ENCODE data around the gene SERPINF2. TPM values are rescaled to one million over a fixed set of nuclear protein-coding genes. Genes with fewer than 3 reads are reported as not detected.

Gene SERPINF2
- total RNA-seq, 4 donors from 2014 or later, result 8.0 to 19.8 (median 9.6) TPM

DNA sequence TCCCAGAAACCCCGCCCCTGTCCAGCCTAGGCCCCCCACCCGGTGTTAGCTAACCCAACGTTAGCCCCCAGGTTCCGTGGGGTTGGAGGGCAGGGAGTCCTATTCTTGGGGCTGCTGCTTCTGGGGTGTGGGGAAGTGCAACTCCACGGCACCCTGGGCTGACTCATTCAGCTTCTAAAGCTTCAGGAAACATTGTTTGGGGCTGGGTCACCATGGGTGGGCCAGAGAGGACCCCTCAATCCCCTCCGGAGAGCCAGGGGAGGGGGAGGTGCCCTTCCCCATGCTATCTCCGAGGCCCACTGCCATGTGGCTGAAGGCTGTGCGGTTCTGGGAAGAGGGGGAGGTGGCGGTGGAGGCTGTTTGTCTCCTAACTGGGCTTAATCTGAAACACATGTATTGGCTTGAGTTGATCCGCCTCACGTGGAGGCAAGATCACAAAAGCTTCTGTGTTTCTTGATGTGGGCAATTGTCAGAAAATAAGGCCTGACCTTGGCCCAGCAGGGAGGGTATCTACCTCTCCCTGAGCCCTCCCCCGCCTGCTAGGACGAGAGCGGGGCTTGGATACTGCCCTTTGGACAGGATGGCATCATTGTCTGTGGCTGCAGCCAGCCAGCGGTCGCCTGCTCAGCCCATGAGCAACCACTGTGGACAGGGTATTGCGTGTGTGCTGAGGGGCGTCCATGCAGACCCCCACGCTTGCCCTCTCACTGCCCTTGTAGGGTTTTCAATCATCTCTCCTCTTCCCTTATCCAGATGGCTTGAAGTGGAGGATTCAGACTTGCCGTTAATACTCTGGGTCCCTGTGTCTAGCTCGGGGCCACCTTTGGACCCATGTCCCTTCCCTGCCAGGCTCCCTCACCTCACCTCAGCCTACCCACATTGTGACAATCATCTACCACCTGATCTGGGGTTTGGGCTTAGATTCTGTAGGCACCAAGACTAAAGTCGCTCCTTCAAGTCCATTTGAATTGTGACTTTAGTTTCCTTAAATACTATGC, 20.5 kb downstream of the SERPINF2 start:
- TF ChIP-seq, protein P1, sequence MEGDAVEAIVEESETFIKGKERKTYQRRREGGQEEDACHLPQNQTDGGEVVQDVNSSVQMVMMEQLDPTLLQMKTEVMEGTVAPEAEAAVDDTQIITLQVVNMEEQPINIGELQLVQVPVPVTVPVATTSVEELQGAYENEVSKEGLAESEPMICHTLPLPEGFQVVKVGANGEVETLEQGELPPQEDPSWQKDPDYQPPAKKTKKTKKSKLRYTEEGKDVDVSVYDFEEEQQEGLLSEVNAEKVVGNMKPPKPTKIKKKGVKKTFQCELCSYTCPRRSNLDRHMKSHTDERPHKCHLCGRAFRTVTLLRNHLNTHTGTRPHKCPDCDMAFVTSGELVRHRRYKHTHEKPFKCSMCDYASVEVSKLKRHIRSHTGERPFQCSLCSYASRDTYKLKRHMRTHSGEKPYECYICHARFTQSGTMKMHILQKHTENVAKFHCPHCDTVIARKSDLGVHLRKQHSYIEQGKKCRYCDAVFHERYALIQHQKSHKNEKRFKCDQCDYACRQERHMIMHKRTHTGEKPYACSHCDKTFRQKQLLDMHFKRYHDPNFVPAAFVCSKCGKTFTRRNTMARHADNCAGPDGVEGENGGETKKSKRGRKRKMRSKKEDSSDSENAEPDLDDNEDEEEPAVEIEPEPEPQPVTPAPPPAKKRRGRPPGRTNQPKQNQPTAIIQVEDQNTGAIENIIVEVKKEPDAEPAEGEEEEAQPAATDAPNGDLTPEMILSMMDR (IDR thresholded peaks at IDR 0.05; ENCODE audit: low read depth), result no peak

DNA sequence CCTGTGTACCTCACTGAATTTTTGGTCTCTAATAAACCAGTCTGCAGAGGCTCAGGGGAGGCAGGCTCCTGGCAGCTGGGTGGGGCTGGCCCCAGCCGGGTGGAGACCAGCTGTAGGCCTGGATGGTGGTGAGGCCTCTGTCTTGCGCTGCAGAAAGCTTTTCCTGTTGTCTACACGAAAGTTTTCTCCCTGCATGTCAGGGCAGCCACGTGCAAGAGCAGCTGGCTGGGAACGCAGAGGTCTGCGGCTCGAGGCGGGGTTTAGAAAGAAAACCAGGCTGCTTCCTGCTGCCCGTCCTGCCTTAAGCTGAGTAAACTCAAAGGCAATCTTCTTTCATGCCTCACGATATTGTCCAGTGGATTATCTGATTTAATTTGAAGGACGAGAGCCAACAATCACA, 21.6 kb downstream of the SERPINF2 start:
- TF ChIP-seq, protein P1 (IDR thresholded peaks at IDR 0.05; ENCODE audit: low read depth), result no peak

DNA sequence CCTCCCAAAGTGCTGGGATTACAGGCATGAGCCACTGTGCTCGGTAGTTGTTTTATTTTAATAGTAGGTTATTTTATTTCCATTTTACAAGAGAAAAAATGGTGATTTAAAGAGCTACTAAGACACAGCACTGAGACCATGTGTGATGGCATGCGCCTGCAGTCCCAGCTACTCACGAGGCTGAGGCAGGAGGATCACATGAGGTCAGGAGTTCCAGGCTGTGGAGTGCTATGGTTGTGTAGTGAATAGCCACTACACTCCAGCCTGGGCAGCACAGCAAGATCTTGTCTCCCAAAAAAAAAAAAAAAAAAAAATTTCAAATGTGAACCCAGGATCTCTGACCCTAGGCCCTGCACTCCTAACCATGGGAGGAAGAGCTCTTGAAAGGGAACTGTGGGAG, 22.9 kb downstream of the SERPINF2 start:
- TF ChIP-seq, protein P1 (IDR thresholded peaks at IDR 0.05; ENCODE audit: low read depth), result no peak

DNA sequence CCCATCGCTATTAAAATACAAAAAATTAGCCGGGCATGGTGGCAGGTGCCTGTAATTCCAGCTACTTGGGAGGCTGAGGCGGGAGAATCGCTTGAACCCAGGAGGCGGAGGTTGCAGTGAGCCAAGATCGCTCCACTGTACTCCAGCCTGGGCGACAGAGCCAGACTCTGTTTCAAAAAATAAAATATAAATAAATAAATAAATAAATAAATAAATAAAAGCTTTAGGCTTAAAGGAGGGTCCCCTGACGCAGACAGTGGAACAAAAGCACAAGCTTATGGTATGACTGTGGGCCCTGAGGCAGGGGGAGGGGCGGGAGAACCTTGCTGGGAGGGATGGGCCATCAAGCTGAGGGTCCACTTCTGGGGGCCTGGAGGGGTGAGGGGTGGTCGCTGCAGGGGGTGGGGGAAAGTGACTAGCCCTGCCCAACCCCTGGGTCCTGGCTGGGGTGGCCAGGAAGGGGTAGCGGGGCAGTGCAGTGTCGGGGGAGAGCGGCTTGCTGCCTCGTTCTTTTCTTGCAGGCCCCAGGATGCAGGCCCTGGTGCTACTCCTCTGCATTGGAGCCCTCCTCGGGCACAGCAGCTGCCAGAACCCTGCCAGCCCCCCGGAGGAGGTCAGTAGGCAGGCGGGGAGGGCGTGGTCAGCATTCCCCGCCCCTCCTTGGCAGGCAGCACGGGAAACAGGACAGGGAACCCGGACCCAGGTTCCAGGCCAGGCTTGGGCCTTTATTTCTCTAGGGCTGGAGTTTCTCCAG, 23.9 kb downstream of the SERPINF2 start:
- TF ChIP-seq, protein P1 (IDR thresholded peaks at IDR 0.05; ENCODE audit: low read depth), result no peak

DNA sequence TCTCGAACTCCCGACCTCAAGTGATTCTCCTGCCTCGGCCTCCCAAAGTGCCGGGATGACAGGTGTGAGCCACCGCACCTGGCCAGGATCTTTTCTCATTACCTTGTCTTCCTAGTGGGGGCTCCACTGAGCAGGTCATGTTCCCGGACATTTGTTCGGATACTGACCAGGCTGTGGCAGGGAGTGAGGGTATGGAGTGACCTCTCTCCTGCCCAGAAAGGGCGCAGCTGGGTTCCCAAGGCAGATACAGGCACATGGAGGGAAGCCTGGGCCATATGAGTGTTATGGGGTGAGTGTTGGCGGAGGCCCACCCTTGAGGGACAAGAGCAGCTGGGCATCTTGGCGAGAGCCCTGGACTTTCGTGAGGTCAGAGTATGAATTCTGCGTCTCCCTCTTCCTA, 24.7 kb downstream of the SERPINF2 start:
- TF ChIP-seq, protein P1 (IDR thresholded peaks at IDR 0.05; ENCODE audit: low read depth), result no peak

DNA sequence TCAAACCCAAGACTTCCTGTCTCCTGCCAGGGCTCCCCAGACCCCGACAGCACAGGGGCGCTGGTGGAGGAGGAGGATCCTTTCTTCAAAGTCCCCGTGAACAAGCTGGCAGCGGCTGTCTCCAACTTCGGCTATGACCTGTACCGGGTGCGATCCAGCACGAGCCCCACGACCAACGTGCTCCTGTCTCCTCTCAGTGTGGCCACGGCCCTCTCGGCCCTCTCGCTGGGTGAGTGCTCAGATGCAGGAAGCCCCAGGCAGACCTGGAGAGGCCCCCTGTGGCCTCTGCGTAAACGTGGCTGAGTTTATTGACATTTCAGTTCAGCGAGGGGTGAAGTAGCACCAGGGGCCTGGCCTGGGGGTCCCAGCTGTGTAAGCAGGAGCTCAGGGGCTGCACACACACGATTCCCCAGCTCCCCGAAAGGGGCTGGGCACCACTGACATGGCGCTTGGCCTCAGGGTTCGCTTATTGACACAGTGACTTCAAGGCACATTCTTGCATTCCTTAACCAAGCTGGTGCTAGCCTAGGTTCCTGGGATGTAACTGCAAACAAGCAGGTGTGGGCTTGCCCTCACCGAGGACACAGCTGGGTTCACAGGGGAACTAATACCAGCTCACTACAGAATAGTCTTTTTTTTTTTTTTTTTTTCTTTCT, 27.3 kb downstream of the SERPINF2 start:
- TF ChIP-seq, protein P1 (IDR thresholded peaks at IDR 0.05; ENCODE audit: low read depth), result no peak
